Brain microvascular endothelial cell (primary cell): Measurements from ENCODE around the gene CYP26B1.

ENCODE experiments used
- DNase-seq: peaks from one replicate; pipeline ENCODE4 v3.0.0-alpha.2; 2020
- H3K27ac ChIP-seq: fragments of 250-450 bp; sonication (Bioruptor Pico); 2 replicates; pipeline ENCODE4 v1.5.1; 2020; ENCODE audit warnings: mild to moderate bottlenecking, moderate library complexity
- H3K27me3 ChIP-seq: fragments of 250-450 bp; sonication (Bioruptor Pico); replicated peaks from 2 replicates; pipeline ENCODE4 v1.5.1; 2020; ENCODE audit warnings: mild to moderate bottlenecking
- H3K36me3 ChIP-seq: fragments of 250-450 bp; sonication (Bioruptor Pico); replicated peaks from 2 replicates; pipeline ENCODE4 v1.5.1; 2020; ENCODE audit warnings: mild to moderate bottlenecking
- H3K4me3 ChIP-seq: 2 replicates; pipeline ENCODE4 v1.5.1; 2011; ENCODE audit warnings: low read depth, mild to moderate bottlenecking, control low read depth, low read length, moderate library complexity
- CTCF ChIP-seq: IDR thresholded peaks from 2 replicates; pipeline ENCODE4 v1.5.1; 2011; ENCODE audit warnings: low read depth, mild to moderate bottlenecking, moderate library complexity, low read length, control low read depth, inconsistent platforms; ENCODE audit errors: missing control alignments
- in situ Hi-C: cut with HindIII; loops from 2 replicates; pipeline ENCODE4 v1.10.0; 2017; ENCODE audit warnings: low sequenced_read_pairs, low pct_ligation_motif_present

The CYP26B1 gene

DNA sequence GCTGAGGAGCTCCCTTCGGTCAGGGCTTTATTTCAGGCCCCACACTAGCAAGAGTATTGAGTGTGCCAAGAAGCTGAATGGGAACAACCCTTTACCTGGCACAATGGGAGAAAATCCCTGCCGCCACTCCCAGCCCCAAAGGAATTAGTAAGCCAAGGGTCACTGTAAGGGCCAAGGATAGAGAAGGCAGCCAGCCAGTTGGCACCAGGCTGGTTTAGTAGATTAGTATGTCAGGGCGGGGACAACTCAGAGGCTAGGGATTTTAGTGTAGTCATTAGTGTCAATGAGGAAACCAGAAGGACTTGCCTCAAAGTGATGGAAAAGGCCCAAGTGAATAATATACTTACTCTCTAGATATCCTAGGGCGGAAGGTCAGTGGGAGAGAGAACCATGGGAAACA lies 34.9 kb upstream of the CYP26B1 start:
- no peak overlapping the region for H3K27ac ChIP-seq
- in situ Hi-C loops: no loop called here
- no peak for TF ChIP-seq CTCF
- no peaks in the 10 kb centered on the region for H3K36me3 ChIP-seq
- H3K4me3 ChIP-seq: no peak overlapping the region
- no peak for DNase-seq
- H3K27me3 ChIP-seq: no peaks in the 10 kb centered on the region

DNA sequence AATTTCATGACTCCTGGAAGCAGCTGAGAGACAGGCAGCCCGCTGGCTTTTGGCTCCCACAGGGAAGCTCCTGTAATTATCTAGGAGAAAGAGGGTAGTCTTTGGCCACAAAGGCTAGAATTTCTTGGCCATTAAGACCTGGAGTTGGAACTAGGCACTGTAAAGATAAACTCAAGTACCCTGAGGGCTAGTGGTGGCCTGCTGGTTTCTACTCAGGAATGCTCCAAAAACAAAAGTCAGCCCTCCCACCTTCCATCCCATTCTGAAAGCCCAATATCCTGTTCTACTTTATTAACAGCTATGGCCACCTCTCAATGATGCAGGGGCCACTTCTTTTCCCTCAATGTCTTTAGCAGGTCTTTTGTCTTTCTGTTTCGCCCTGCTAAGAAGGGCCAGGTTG lies 34.0 kb upstream of the CYP26B1 start:
- no peak for DNase-seq
- Histone ChIP-seq H3K27ac (no peak overlapping the region), H3K36me3 (no peaks in the 10 kb centered on the region), H3K4me3 (no peak overlapping the region), H3K27me3 (no peaks in the 10 kb centered on the region)
- in situ Hi-C loops: no loop called here
- TF ChIP-seq CTCF: no peak

DNA sequence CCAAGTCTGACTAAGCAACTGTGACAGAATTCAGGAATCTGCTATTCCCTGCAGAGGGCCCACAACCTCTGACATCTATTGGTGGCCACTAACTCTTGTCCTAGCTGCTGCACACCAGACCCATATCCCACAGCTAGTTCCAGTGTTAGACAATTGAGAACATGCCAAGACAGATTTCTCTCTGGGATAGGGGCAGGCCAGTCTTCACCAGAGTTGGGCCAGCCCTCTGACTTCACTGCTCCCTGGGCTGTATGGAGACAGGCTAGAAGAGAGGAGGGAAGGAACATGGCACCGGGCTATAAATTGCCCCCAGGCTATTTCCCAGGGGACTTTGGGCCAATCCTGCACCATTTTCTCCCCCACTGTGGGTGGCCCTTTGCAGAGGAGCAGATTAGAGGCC lies 32.7 kb upstream of the CYP26B1 start:
- no peak overlapping the region for H3K27ac ChIP-seq
- in situ Hi-C loops: no loop called here
- no peak overlapping the region for H3K4me3 ChIP-seq
- H3K27me3 ChIP-seq: no peaks in the 10 kb centered on the region
- H3K36me3 ChIP-seq: no peaks in the 10 kb centered on the region
- no peak for TF ChIP-seq CTCF
- DNase-seq: no peak

DNA sequence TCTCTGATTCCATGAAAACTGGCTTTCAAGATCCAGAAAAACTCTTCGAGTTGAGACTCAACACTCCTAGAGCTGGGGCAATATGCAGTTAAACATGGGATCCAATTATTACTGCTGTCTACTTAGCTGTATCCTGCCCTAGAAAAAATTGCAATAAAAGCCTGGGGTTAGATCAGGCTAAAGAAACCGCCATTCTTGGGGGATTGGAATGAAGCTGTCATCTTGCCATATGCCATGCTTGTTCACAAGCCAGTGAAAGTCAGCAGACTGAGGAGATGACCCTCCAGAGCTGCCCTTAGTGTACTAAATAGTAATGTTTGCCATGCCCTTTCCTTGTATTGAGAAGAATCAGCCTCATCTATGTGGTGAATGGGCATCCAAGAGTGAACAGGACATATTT lies 30.9 kb upstream of the CYP26B1 start:
- in situ Hi-C loops: no loop called here
- no peak for TF ChIP-seq CTCF

GRCh38 chr2:72176281-72176680 lies 28.6 kb upstream of the CYP26B1 start:
- DNase-seq: no peak
- Histone ChIP-seq H3K27ac (no peak overlapping the region), H3K27me3 (no peaks in the 10 kb centered on the region), H3K36me3 (no peaks in the 10 kb centered on the region), H3K4me3 (no peak overlapping the region)
- in situ Hi-C loops: no loop called here
- no peak for TF ChIP-seq CTCF

More for the DNA sequence above, 30.9 kb upstream of the CYP26B1 start:
- DNase-seq: no peak
- no peak overlapping the region for H3K27ac ChIP-seq
- no peak overlapping the region for H3K4me3 ChIP-seq
- no peaks in the 10 kb centered on the region for H3K27me3 ChIP-seq
- no peaks in the 10 kb centered on the region for H3K36me3 ChIP-seq

DNA sequence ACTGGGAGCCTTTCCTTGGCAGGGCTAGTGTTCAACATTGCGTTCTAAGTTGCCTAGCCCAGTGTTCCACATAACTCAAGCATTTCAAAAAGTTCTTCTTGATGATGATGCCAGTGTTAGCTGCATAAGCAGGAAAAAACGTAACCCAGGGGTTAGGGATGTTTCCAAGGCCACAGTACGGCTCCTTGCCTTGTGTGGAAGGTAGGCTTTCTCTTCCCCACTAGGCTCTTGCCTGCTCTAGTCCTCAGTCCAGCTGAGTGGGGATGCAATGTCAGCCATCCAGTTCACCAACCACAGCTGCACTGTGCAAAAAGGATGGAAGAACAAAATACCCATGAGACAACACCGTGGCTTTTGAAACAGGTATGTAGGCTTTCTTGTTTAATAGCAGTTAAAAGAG lies 28.0 kb upstream of the CYP26B1 start:
- Histone ChIP-seq H3K27me3 (no peaks in the 10 kb centered on the region), H3K36me3 (no peaks in the 10 kb centered on the region), H3K27ac (no peak overlapping the region), H3K4me3 (no peak overlapping the region)
- in situ Hi-C loops: no loop called here
- TF ChIP-seq CTCF: no peak
- DNase-seq: no peak
